Gastroesophageal sphincter (tissue), 4 donors: ENCODE results near the gene CHD9NB. TPM values are rescaled to one million over a fixed set of nuclear protein-coding genes. Genes with fewer than 3 reads are reported as not detected.
A peak's percentile ranks its signal among the peaks of the same experiment; 100 is the strongest.

Experiments used
- ATAC-seq: fragments of 150-250 bp; one replicate; pipeline ENCODE4 v1.9.1; 2016; ENCODE audit warnings: mild to moderate bottlenecking, moderate library complexity
- H3K27ac ChIP-seq, 4 donors: fragments of 200-600 bp; sonication (generic) in 3 of 4; 1 replicate in 3 of 4; 2 replicates in 1 of 4; pipeline ENCODE4 v1.5.1; 2016 to 2019
- H3K27me3 ChIP-seq: fragments of 200-600 bp; sonication (generic); one replicate; pipeline ENCODE4 v1.5.1; 2019
- H3K36me3 ChIP-seq, 2 donors: fragments of 200-600 bp; sonication (generic); one replicate each; pipeline ENCODE4 v1.5.1; 2019; ENCODE audit warnings: control low read depth in 1 of 2
- H3K4me1 ChIP-seq, 3 donors: fragments of 200-600 bp; sonication (generic); 1 replicate in 2 of 3; 2 replicates in 1 of 3; pipeline ENCODE4 v1.5.1; 2016 to 2019; ENCODE audit warnings: control low read depth in 2 of 3
- H3K4me3 ChIP-seq, 2 donors: fragments of 200-600 bp; sonication (generic); one replicate each; pipeline ENCODE4 v1.5.1; 2019; ENCODE audit warnings: mild to moderate bottlenecking in 1 of 2, moderate library complexity in 1 of 2
- H3K9me3 ChIP-seq, 3 donors: fragments of 200-600 bp; sonication (generic); one replicate each; pipeline ENCODE4 v1.5.1; 2017 to 2019; ENCODE audit warnings: control low read depth in 2 of 3
- EP300 ChIP-seq: sonication (generic); formaldehyde crosslinking; IDR thresholded peaks from one replicate; pipeline ENCODE4 v1.6.1; 2017; ENCODE audit warnings: antibody characterized with exemption, mild to moderate bottlenecking
- POLR2A ChIP-seq, 2 donors: fragments of 450-650 bp; IDR thresholded peaks; one replicate each; pipeline ENCODE4 v1.6.1; 2017; ENCODE audit warnings: antibody characterized with exemption in 2 of 2, mild to moderate bottlenecking in 2 of 2, moderate library complexity in 1 of 2
- POLR2AphosphoS5 ChIP-seq: sonication (generic); formaldehyde crosslinking; IDR thresholded peaks from one replicate; pipeline ENCODE4 v1.6.1; 2017; ENCODE audit warnings: antibody characterized with exemption
- WGBS, 2 donors: methylation state at CpG; one replicate each; pipeline ENCODE4 v1.1.5; 2018; ENCODE audit warnings: low coverage in 1 of 2; 5-methylcytosine and 5-hydroxymethylcytosine counted together
- total RNA-seq, 4 donors: library from RNA; depleted of rRNA; stranded (reverse); fragments of >200 nt; gene quantifications; one replicate each; pipeline ENCODE4 v1.1.0, GENCODE V29; 2016
- TF ChIP-seq, protein P1 (sequence below), 4 experiments: fragments of 200-600 bp in 2 of 4; fragments of 450-650 bp in 2 of 4; sonication (generic) in 1 of 4; IDR thresholded peaks; one replicate each; pipeline ENCODE4 v1.5.1; 2017 to 2019; ENCODE audit warnings: antibody characterized with exemption in 4 of 4, mild to moderate bottlenecking in 2 of 4, moderate library complexity in 2 of 4

The CHD9NB gene
- total RNA-seq, 4 donors from 2014 or later: 0.17 to 1.1 TPM; not detected in 2

DNA sequence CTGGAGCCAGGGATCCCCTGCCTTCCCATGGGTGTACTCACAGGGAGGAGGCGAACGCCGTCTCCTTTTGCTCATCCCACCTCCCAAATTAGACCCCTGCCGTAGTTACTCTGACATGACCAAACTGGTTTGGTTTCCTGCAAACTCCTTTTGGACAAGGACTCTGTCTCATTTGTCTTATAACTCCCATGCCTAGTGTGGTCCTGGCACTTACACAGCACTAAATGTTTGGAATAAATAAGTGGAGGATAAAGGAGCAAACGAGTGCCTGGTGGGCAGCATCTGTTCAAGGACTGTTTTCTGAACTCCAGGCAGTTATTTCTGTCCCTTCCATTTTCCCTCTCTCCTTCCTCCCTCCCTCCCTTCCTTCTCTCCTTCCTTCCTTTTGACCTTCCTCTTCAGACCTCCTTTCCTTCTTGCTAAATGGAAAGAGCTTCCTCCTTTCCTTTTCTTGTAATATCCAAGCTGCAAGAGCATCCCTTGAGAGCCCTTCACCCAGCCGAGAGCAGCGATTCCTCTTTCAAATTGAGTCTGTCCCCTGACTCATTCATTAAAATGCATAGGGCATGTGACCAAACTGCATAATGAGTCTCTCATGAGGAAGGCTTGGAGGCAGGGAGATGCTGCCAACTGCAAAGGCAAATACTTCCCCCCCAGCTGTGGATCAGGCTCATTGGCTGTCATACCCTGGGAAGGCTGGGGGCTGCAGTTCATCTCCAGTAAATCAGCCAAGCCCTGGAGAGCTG, 38.9 kb upstream of the CHD9NB start:
- 30 to 55% methylated on average over 5 to 7 of the region's 7 CpGs for WGBS, 2 donors
- Histone ChIP-seq H3K4me1 (peaks cover 16 to 75% (median 37%) of the 10 kb centered on the region in 3 donors), H3K27me3 (no peaks in the 10 kb centered on the region), H3K36me3 (no peaks in the 10 kb centered on the region), H3K4me3 (no peak overlapping the region), H3K9me3 (no peaks in the 10 kb centered on the region), H3K27ac (peak overlapping the region; percentile 73 to 93 (median 87))
- peak; percentile 0 for ATAC-seq
- TF ChIP-seq EP300: no peak
- TF ChIP-seq, protein P1, sequence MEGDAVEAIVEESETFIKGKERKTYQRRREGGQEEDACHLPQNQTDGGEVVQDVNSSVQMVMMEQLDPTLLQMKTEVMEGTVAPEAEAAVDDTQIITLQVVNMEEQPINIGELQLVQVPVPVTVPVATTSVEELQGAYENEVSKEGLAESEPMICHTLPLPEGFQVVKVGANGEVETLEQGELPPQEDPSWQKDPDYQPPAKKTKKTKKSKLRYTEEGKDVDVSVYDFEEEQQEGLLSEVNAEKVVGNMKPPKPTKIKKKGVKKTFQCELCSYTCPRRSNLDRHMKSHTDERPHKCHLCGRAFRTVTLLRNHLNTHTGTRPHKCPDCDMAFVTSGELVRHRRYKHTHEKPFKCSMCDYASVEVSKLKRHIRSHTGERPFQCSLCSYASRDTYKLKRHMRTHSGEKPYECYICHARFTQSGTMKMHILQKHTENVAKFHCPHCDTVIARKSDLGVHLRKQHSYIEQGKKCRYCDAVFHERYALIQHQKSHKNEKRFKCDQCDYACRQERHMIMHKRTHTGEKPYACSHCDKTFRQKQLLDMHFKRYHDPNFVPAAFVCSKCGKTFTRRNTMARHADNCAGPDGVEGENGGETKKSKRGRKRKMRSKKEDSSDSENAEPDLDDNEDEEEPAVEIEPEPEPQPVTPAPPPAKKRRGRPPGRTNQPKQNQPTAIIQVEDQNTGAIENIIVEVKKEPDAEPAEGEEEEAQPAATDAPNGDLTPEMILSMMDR (IDR thresholded peaks at IDR 0.05): no peak
- no peak for TF ChIP-seq POLR2A (IDR thresholded peaks at IDR 0.05)
- peak; percentile 55 for TF ChIP-seq POLR2AphosphoS5

DNA sequence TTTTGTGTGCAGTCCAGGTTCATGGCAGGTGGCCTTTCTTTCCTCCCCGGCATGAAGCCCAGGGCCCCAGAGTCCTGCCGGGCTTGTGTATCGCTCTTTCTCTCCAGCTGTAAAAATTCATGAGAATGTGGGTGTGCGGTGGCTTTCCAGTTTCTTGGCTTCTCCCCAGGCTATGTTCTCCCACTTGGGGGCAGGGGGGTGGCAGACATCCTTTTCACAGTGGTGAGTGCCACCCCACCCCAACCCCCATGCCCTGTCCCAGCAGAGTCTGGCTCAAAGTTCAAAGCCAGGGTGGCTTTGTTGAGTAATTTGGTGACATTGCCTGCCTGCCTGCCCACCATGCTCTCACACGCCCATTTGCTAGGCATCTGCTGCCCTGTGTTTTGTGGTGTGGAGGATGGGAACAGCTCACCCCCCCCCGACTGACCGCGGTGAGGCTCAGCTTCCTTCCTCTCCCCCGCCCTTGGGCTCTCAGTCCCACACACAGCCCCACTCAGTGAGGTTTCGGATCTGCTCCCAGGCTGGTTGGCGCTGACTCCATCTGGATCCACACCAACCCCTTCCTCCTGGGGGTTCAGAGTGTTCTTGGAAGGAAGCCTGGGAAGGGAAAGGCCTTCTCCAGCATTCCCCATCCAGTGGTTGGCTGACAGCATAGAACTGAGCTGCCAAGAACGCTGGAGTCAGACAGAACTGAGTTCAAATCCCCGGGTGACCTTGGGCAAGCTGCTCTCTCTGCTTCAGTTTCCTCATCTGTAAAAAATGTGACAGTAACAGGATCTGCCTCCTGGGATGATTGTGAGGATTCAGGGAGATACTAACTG, 38.1 kb upstream of the CHD9NB start:
- WGBS, 2 donors: 8 to 23% methylated on average over 4 to 6 of the region's 13 CpGs
- H3K27me3 ChIP-seq: no peaks in the 10 kb centered on the region
- peak overlapping the region in 1 of 2 donors; percentile 33 for H3K4me3 ChIP-seq
- TF ChIP-seq, protein P1 (IDR thresholded peaks at IDR 0.05): no peak
- peak; percentile 99 for TF ChIP-seq POLR2AphosphoS5
- no peaks in the 10 kb centered on the region for H3K36me3 ChIP-seq
- peaks cover 16 to 82% (median 40%) of the 10 kb centered on the region in 3 donors for H3K4me1 ChIP-seq
- ATAC-seq: peak; percentile 95
- H3K27ac ChIP-seq: peak overlapping the region; percentile 81 to 93 (median 87)
- no peaks in the 10 kb centered on the region for H3K9me3 ChIP-seq

DNA sequence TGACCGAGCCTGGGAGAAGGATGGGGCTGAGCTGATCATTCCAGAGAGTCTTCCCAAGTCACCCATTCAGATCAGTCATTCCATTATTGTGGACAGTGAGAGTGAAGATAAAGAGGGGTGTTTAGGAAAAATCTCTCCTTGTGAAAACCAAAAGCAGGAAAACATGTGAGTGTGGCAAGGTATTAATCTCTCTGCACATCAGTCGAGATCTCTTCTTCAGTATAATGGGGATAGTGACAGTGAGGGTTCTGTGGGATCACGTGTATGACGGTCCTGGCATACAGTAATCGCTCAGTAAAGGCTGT, 37.5 kb upstream of the CHD9NB start:
- Histone ChIP-seq H3K4me1 (peaks cover 16 to 88% (median 42%) of the 10 kb centered on the region in 3 donors), H3K27ac (peak overlapping the region; percentile 81 to 93 (median 87)), H3K4me3 (peak overlapping the region in 1 of 2 donors; percentile 33), H3K36me3 (no peaks in the 10 kb centered on the region), H3K9me3 (no peaks in the 10 kb centered on the region), H3K27me3 (no peaks in the 10 kb centered on the region)
- 15 to 20% methylated on average over 5 of the region's 5 CpGs for WGBS, 2 donors
- ATAC-seq: no peak
- no peak for TF ChIP-seq POLR2A (IDR thresholded peaks at IDR 0.05)
- TF ChIP-seq, protein P1 (IDR thresholded peaks at IDR 0.05): no peak
- TF ChIP-seq POLR2AphosphoS5: no peak
- TF ChIP-seq EP300: no peak

DNA sequence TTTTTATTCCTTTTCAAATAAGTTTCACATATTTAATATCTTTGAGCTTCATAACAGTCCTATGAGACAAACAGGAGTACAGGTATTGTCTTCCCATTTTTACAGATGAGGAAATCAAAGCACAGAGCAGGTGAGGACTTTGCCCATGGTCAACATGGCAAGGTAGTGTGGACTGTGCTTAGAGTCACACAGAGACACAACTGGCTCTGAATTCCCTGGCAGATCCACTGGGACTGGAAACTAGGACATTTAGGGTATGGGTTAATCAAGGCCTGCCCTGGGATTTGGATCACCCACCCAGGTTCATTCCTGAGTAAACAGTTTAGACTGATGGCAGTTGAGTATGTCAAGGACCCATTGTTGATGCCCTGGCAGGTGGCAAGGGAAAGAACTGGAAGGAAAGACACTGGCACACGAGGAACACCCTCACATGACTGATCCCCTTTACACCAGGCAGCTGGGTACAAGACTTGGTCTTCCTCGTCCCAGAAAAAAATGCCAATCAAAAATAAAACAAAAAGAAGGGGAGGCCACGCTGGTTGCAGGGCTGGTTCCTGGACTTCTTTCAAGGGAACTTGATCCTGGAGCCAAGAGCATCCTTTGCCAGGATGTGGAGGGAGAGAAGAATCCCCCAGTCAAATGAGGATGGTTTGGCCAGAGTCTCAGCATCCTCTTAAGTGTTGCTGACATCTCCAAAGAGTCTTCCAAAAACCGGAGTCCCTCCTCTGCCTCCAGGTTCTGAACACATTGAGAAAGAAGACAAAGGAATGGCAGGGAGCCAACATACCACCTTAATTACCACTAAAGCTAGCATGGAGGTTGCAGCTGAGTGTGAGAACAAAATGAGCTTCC, 37.0 kb upstream of the CHD9NB start:
- H3K36me3 ChIP-seq: no peaks in the 10 kb centered on the region
- ATAC-seq: no peak
- peak overlapping the region; percentile 81 to 93 (median 87) for H3K27ac ChIP-seq
- WGBS, 2 donors: 7 to 8% methylated on average over 3 to 4 of the region's 4 CpGs
- H3K27me3 ChIP-seq: no peaks in the 10 kb centered on the region
- no peaks in the 10 kb centered on the region for H3K9me3 ChIP-seq
- TF ChIP-seq, protein P1 (IDR thresholded peaks at IDR 0.05): no peak
- TF ChIP-seq POLR2A (IDR thresholded peaks at IDR 0.05) (no peak), POLR2AphosphoS5 (peak; percentile 22), EP300 (no peak)
- H3K4me3 ChIP-seq: no peak overlapping the region
- peaks cover 16 to 94% (median 48%) of the 10 kb centered on the region in 3 donors for H3K4me1 ChIP-seq
